Measurements from ENCODE around the gene SLC25A45.

The SLC25A45 gene

GRCh38 chr11:65428578-65429067 is 46.2 kb upstream of the SLC25A45 start:
- TF ChIP-seq, protein P1, sequence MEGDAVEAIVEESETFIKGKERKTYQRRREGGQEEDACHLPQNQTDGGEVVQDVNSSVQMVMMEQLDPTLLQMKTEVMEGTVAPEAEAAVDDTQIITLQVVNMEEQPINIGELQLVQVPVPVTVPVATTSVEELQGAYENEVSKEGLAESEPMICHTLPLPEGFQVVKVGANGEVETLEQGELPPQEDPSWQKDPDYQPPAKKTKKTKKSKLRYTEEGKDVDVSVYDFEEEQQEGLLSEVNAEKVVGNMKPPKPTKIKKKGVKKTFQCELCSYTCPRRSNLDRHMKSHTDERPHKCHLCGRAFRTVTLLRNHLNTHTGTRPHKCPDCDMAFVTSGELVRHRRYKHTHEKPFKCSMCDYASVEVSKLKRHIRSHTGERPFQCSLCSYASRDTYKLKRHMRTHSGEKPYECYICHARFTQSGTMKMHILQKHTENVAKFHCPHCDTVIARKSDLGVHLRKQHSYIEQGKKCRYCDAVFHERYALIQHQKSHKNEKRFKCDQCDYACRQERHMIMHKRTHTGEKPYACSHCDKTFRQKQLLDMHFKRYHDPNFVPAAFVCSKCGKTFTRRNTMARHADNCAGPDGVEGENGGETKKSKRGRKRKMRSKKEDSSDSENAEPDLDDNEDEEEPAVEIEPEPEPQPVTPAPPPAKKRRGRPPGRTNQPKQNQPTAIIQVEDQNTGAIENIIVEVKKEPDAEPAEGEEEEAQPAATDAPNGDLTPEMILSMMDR (IDR thresholded peaks at IDR 0.05; ENCODE audit: low read depth, low read length), result no peak
- in situ Hi-C loops (cut with HindIII; ENCODE audit: low sequenced_read_pairs), result no loop called here
- peak; percentile 74 for DNase-seq (ENCODE audit: low read depth, low spot score)
- H3K4me3 ChIP-seq (ENCODE audit: low read depth, low read length), result peak overlapping the region; percentile 95

DNA sequence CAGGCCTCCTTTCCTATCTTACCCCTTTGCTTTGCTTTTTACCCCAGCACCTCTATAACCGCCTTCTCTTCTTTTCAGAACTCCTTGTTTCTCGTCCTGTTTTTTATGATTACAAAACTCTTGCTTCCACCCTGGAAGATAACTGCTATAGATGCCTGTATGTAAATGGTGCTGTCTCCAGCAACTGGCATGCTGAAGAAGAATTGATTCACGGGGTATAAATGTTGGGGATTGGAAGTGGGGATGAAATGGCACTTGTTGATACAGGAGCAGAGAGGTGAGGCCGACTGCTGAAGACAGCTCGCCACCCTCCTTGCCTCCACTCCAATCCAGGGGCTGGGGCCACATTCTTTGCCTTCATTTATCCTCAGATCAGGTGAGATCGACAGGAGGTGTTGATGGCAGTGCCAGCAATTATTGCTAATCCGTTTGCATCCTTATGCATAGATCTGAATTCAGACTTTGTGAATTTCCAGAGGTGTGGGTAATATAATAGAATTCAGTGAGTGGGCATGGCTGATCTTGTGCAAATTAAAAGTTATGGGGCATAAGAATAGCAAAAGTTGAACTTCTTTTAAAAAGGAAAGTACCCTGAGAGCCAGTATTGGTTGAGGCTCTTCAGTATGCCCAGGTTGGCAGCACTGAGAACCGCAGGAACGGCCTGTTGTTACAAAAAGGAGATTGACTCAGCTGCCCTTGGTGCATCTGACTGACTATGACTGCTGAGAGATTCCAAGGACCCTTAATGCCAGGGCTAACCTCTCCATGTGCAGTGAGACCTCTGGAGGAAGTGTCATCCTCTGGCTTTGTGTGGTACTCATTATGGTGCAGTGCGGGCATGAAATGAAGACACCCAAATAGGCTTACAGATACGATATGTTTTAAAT is 45.5 kb upstream of the SLC25A45 start:
- peak overlapping the region; percentile 95 for H3K4me3 ChIP-seq (ENCODE audit: low read depth, low read length)
- TF ChIP-seq, protein P1 (IDR thresholded peaks at IDR 0.05; ENCODE audit: low read depth, low read length), result no peak
- DNase-seq (ENCODE audit: low read depth, low spot score), result peak; percentile 67
- in situ Hi-C loops (cut with HindIII; ENCODE audit: low sequenced_read_pairs), result no loop called here

DNA sequence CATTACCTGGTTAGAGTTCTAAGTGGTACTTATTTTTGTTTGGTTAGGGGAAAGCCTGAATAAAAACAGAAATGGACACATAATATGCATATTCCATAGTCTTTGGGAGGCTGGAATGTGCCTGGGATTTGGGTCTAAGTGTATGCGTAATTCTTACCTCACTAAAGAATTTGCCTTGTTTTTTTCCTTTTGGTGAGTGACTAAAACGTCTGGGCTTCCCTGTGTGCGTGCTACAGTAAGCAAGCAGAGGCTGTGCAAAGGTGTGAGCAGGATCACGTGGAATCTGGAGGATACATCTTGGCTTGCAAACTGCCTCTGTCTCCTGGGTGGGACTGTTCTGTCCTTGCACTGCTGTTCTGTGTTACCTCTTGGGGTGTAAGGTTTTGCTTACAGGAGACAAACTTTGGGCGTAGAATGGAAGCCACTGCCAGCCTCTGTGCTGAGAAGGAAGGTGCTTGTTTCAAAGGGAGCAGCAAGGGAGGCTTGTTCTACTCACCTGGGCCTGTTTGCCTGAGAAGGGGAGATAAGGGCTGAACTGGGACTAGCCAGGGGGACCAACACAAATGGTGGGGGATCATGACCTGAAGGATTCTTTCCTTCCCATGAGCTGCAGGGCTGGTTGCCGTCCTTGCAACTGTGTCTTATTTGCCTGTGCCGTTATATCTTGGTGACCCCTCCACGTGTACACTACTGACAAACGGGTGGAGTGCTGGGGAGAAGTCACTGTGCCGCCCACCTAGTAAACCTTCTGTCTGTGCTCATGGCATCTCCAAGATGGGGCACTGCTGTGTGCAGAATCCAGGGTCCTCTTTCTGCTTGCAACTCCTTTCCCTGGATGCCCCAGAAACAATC is 44.6 kb upstream of the SLC25A45 start:
- in situ Hi-C loops (cut with HindIII; ENCODE audit: low sequenced_read_pairs), result no loop called here
- TF ChIP-seq, protein P1 (IDR thresholded peaks at IDR 0.05; ENCODE audit: low read depth, low read length), result no peak
- H3K4me3 ChIP-seq (ENCODE audit: low read depth, low read length), result peak overlapping the region; percentile 95
- peak; percentile 68 for DNase-seq (ENCODE audit: low read depth, low spot score)

DNA sequence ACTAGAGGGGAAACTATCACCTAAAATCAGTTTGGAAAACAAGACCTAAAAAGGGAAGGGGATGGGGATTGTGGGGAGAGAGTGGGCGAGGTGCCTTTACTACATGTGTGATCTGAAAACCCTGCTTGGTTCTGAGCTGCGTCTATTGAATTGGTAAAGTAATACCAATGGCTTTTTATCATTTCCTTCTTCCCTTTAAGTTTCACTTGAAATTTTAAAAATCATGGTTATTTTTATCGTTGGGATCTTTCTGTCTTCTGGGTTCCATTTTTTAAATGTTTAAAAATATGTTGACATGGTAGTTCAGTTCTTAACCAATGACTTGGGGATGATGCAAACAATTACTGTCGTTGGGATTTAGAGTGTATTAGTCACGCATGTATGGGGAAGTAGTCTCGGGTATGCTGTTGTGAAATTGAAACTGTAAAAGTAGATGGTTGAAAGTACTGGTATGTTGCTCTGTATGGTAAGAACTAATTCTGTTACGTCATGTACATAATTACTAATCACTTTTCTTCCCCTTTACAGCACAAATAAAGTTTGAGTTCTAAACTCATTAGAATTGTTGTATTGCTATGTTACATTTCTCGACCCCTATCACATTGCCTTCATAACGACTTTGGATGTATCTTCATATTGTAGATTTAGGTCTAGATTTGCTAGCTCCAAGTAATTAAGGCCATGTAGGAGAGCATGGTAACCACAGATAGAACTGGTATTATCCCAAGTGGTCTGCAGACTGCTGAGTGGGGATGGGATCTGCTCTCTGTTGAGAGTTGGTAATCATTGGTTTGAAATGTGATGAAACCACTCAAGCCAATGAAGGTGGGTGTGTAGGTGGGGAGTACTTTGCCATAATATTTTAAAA is 43.8 kb upstream of the SLC25A45 start:
- TF ChIP-seq, protein P1 (IDR thresholded peaks at IDR 0.05; ENCODE audit: low read depth, low read length), result no peak
- DNase-seq (ENCODE audit: low read depth, low spot score), result peak; percentile 80
- peak overlapping the region; percentile 95 for H3K4me3 ChIP-seq (ENCODE audit: low read depth, low read length)
- in situ Hi-C loops (cut with HindIII; ENCODE audit: low sequenced_read_pairs), result no loop called here

DNA sequence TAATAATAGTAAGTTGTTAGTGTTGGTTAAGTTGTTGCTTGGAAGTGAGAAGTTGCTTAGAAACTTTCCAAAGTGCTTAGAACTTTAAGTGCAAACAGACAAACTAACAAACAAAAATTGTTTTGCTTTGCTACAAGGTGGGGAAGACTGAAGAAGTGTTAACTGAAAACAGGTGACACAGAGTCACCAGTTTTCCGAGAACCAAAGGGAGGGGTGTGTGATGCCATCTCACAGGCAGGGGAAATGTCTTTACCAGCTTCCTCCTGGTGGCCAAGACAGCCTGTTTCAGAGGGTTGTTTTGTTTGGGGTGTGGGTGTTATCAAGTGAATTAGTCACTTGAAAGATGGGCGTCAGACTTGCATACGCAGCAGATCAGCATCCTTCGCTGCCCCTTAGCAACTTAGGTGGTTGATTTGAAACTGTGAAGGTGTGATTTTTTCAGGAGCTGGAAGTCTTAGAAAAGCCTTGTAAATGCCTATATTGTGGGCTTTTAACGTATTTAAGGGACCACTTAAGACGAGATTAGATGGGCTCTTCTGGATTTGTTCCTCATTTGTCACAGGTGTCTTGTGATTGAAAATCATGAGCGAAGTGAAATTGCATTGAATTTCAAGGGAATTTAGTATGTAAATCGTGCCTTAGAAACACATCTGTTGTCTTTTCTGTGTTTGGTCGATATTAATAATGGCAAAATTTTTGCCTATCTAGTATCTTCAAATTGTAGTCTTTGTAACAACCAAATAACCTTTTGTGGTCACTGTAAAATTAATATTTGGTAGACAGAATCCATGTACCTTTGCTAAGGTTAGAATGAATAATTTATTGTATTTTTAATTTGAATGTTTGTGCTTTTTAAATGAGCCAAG is 42.9 kb upstream of the SLC25A45 start:
- in situ Hi-C loops (cut with HindIII; ENCODE audit: low sequenced_read_pairs), result no loop called here
- TF ChIP-seq, protein P1 (IDR thresholded peaks at IDR 0.05; ENCODE audit: low read depth, low read length), result no peak
- DNase-seq (ENCODE audit: low read depth, low spot score), result peak; percentile 74
- peak overlapping the region; percentile 95 for H3K4me3 ChIP-seq (ENCODE audit: low read depth, low read length)

Measured in astrocyte of the spinal cord (primary cell).